OCI-LY7 (cell line): ENCODE results near the gene MYO7A. TPM values are rescaled to one million over a fixed set of nuclear protein-coding genes. Genes with fewer than 3 reads are reported as not detected.

Experiments
- BruUV-seq: library from RNA; stranded (reverse); fragments of 400-500 nt; replicated peaks from 2 replicates; lab custom pipeline; 2021; lab: Mats Ljungman, UMichigan
- CTCF ChIA-PET: fragments of 300-600 bp; sonication (Branson Sonifier 250); formaldehyde crosslinking; loops from one replicate; lab custom pipeline; 2022; ENCODE audit warnings: antibody characterized with exemption; ENCODE audit not compliant: unreplicated experiment; lab: Charles Lee
- POLR2A ChIA-PET: fragments of 300-600 bp; sonication (Branson Sonifier 250); formaldehyde crosslinking; loops from one replicate; lab custom pipeline; 2022; ENCODE audit warnings: antibody characterized with exemption; lab: Charles Lee
- DNase-seq: peaks from one replicate; pipeline ENCODE4 v3.0.0-alpha.2; 2015; ENCODE audit warnings: low spot score
- H2AFZ ChIP-seq: fragments of 200-600 bp; sonication (generic), shearing (Covaris generic); 2 replicates; pipeline ENCODE4 v1.6.1; 2014; ENCODE audit warnings: mild to moderate bottlenecking, antibody characterized with exemption, low read length, moderate library complexity
- H3K27ac ChIP-seq: fragments of 200-600 bp; sonication (generic); 2 replicates; pipeline ENCODE4 v1.5.1; 2014; ENCODE audit warnings: mixed run types, low read depth, mild to moderate bottlenecking, moderate library complexity, low read length, inconsistent platforms; ENCODE audit not compliant: poor library complexity, severe bottlenecking
- H3K36me3 ChIP-seq: fragments of 200-600 bp; sonication (generic); 2 replicates; pipeline ENCODE4 v1.6.1; 2014; ENCODE audit warnings: mild to moderate bottlenecking, antibody characterized with exemption, low read length, moderate library complexity, mixed read lengths; ENCODE audit not compliant: insufficient read depth
- H3K4me1 ChIP-seq: fragments of 200-600 bp; sonication (generic); 2 replicates; pipeline ENCODE4 v1.5.1; 2014; ENCODE audit warnings: mild to moderate bottlenecking, low read length; ENCODE audit not compliant: insufficient read depth, poor library complexity, severe bottlenecking
- H3K4me2 ChIP-seq: fragments of 200-600 bp; sonication (generic); 2 replicates; pipeline ENCODE4 v1.6.1; 2014; ENCODE audit warnings: mild to moderate bottlenecking, low read length
- H3K4me3 ChIP-seq: fragments of 200-600 bp; sonication (generic); 2 replicates; pipeline ENCODE4 v1.5.1; 2014; ENCODE audit warnings: mild to moderate bottlenecking, low read depth, low read length; ENCODE audit not compliant: poor library complexity, severe bottlenecking
- H3K79me2 ChIP-seq: fragments of 200-600 bp; sonication (generic); 2 replicates; pipeline ENCODE4 v1.6.1; 2016; ENCODE audit warnings: low read depth, mild to moderate bottlenecking, low read length, moderate library complexity, mixed read lengths; ENCODE audit not compliant: insufficient read depth
- H3K9me2 ChIP-seq: fragments of 200-600 bp; sonication (generic); 2 replicates; pipeline ENCODE4 v1.6.1; 2016; ENCODE audit warnings: mild to moderate bottlenecking, low read length, mixed read lengths; ENCODE audit not compliant: insufficient read depth
- H3K9me3 ChIP-seq: fragments of 200-600 bp; sonication (generic); 2 replicates; pipeline ENCODE4 v1.6.1; 2014; ENCODE audit warnings: mild to moderate bottlenecking, mixed run types, low read length, mixed read lengths
- H4K20me1 ChIP-seq: fragments of 200-600 bp; sonication (generic); 2 replicates; pipeline ENCODE4 v1.6.1; 2014; ENCODE audit warnings: mild to moderate bottlenecking, antibody characterized with exemption, low read length, moderate library complexity, mixed read lengths; ENCODE audit not compliant: insufficient read depth
- EZH2phosphoT487 ChIP-seq: fragments of 200-600 bp; sonication (generic); IDR thresholded peaks from 2 replicates; pipeline ENCODE4 v1.6.1; 2018; ENCODE audit warnings: low read depth, borderline replicate concordance, mild to moderate bottlenecking, mixed run types, antibody characterized with exemption, low read length, moderate library complexity, mixed read lengths
- intact Hi-C: fragments of 100-400 bp; cut with micrococcal nuclease; formaldehyde crosslinking; loops from one replicate; pipeline ENCODE4 v1.10.0; 2022; ENCODE audit not compliant: unreplicated experiment
- total RNA-seq, 2 experiments: library from RNA; depleted of rRNA in 1 of 2; stranded (reverse); fragments of >200 nt in 1 of 2; shearing (Covaris generic) in 1 of 2; gene quantifications; 2 replicates each; pipeline ENCODE4 v1.2.3, GENCODE V29; 2014 to 2022
- TF ChIP-seq, protein P1 (sequence below): fragments of 200-600 bp; sonication (generic); conservative IDR thresholded peaks from 2 replicates; pipeline ENCODE4 v1.5.1; 2014; ENCODE audit warnings: mild to moderate bottlenecking, antibody characterized with exemption, low read length, moderate library complexity, mixed read lengths

MYO7A gene
- total RNA-seq, 2 experiments from 2014 or later: not detected

GRCh38 chr11:77118971-77119370, 9.1 kb upstream of the MYO7A start:
- Histone ChIP-seq H3K36me3 (no peaks in the 10 kb centered on the region), H2AFZ (no peak overlapping the region), H4K20me1 (no peaks in the 10 kb centered on the region), H3K9me3 (no peaks in the 10 kb centered on the region), H3K9me2 (no peaks in the 10 kb centered on the region), H3K4me2 (no peak overlapping the region), H3K4me3 (no peak overlapping the region), H3K79me2 (no peaks in the 10 kb centered on the region), H3K27ac (no peak overlapping the region), H3K4me1 (no peaks in the 10 kb centered on the region)
- ChIA-PET CTCF (no interaction called here), POLR2A (no interaction called here)
- intact Hi-C loops: no loop called here
- BruUV-seq: no TSS peak
- TF ChIP-seq EZH2phosphoT487: no peak
- TF ChIP-seq, protein P1, sequence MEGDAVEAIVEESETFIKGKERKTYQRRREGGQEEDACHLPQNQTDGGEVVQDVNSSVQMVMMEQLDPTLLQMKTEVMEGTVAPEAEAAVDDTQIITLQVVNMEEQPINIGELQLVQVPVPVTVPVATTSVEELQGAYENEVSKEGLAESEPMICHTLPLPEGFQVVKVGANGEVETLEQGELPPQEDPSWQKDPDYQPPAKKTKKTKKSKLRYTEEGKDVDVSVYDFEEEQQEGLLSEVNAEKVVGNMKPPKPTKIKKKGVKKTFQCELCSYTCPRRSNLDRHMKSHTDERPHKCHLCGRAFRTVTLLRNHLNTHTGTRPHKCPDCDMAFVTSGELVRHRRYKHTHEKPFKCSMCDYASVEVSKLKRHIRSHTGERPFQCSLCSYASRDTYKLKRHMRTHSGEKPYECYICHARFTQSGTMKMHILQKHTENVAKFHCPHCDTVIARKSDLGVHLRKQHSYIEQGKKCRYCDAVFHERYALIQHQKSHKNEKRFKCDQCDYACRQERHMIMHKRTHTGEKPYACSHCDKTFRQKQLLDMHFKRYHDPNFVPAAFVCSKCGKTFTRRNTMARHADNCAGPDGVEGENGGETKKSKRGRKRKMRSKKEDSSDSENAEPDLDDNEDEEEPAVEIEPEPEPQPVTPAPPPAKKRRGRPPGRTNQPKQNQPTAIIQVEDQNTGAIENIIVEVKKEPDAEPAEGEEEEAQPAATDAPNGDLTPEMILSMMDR: no peak
- no peak for DNase-seq

GRCh38 chr11:77119531-77119936, 8.5 kb upstream of the MYO7A start:
- no peaks in the 10 kb centered on the region for H3K9me2 ChIP-seq
- POLR2A ChIA-PET: no interaction called here

GRCh38 chr11:77120571-77120970, 7.5 kb upstream of the MYO7A start:
- no peaks in the 10 kb centered on the region for H3K36me3 ChIP-seq
- TF ChIP-seq EZH2phosphoT487: no peak
- ChIA-PET POLR2A (no interaction called here), CTCF (interaction anchor here (0.6 kb wide), 1 partner anchor 78 kb away, joined by 3 read pairs; no protein-coding TSS in a partner anchor)
- H3K4me3 ChIP-seq: no peak overlapping the region
- H3K9me2 ChIP-seq: no peaks in the 10 kb centered on the region
- DNase-seq: no peak
- H3K4me1 ChIP-seq: no peaks in the 10 kb centered on the region
- H3K27ac ChIP-seq: no peak overlapping the region
- H4K20me1 ChIP-seq: no peaks in the 10 kb centered on the region
- no peaks in the 10 kb centered on the region for H3K9me3 ChIP-seq
- intact Hi-C loops: no loop called here
- no peak overlapping the region for H3K4me2 ChIP-seq
- BruUV-seq: no TSS peak
- no peak overlapping the region for H2AFZ ChIP-seq
- no peaks in the 10 kb centered on the region for H3K79me2 ChIP-seq

More at GRCh38 chr11:77119531-77119936, 8.5 kb upstream of the MYO7A start:
- Histone ChIP-seq H2AFZ (no peak overlapping the region), H3K4me3 (no peak overlapping the region), H3K4me1 (no peaks in the 10 kb centered on the region), H3K36me3 (no peaks in the 10 kb centered on the region), H3K4me2 (no peak overlapping the region), H4K20me1 (no peaks in the 10 kb centered on the region), H3K79me2 (no peaks in the 10 kb centered on the region), H3K27ac (no peak overlapping the region), H3K9me3 (no peaks in the 10 kb centered on the region)
- DNase-seq: no peak
- TF ChIP-seq EZH2phosphoT487: no peak
- TF ChIP-seq, protein P1: no peak
- CTCF ChIA-PET: no interaction called here
- BruUV-seq: no TSS peak
- intact Hi-C loops: no loop called here
